Retina (tissue), 1 donor: Measurements from ENCODE around the gene DUS4L.

Experiments used
- DNase-seq: peaks from one replicate; pipeline ENCODE4 v3.0.0-alpha.2; 2016

The DUS4L gene

GRCh38 chr7:107615910-107616680, 52.3 kb downstream of the DUS4L start:
- no peak for DNase-seq

DNA sequence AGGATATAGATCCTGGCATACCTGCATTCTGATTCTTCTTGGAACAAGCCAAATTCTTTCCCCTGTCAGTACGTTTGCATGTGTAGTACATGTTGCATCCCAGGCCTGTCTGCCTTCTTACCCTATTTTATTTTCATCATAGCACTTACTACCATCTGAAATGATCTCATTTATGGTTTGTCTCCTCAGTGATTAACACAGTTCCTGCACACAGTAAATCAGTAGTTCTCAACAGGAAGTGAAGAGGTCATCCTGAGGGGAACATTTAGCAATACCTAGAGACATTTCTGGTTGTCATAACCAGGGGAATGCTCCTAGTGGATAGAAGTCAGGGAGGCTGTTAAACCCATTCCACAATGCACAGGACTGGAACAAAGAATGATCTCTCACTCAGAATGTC, 58.7 kb downstream of the DUS4L start:
- DNase-seq: no peak

- DNase-seq: no peak
Observed at GRCh38 chr7:107622894-107623293, 59.1 kb downstream of the DUS4L start.

DNA sequence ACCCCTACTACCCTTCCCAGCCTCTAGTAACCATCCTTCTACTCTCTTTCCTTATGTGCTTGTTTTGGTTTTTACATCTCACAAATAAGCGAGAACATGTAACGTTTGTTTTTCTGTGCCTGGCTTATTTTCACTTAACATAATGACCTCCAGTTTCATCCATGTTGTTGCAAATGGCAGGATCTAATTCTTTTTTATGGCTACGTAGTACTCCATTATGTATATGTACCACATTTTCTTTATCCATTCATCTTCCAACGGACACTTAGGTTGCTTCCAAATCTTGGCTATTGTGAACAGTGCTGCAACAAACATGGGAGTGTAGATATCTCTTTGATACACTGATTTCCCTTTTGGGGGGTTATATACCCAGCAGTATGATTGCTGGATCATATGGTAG, 63.2 kb downstream of the DUS4L start:
- no peak for DNase-seq
